Body of pancreas (tissue), 4 donors: ENCODE results near the gene IGSF1. TPM values are rescaled to one million over a fixed set of nuclear protein-coding genes. Genes with fewer than 3 reads are reported as not detected.

Source experiments
- ATAC-seq: fragments of 150-250 bp; one replicate; pipeline ENCODE4 v1.9.1; 2016
- DNase-seq, 4 donors: peaks; one replicate each; pipeline ENCODE4 v3.0.0-alpha.2; 2019
- H3K27ac ChIP-seq, 4 donors: fragments of 200-600 bp; sonication (generic); 1 replicate in 3 of 4; 2 replicates in 1 of 4; pipeline versions ENCODE4 v1.5.1 to v1.6.1; 2016 to 2019; ENCODE audit warnings: mild to moderate bottlenecking in 1 of 4, mixed read lengths in 1 of 4, moderate library complexity in 1 of 4
- H3K27me3 ChIP-seq, 2 donors: fragments of 200-600 bp; sonication (generic); one replicate each; pipeline ENCODE4 v1.6.0; 2016; ENCODE audit warnings: mild to moderate bottlenecking in 1 of 2
- H3K36me3 ChIP-seq, 2 donors: fragments of 200-600 bp; sonication (generic); replicated peaks in 1 of 2; 2 replicates each; pipeline ENCODE4 v1.5.1; 2016; ENCODE audit warnings: low read depth in 2 of 2; ENCODE audit not compliant: insufficient read depth in 1 of 2
- H3K4me1 ChIP-seq: fragments of 200-600 bp; sonication (generic); one replicate; pipeline ENCODE4 v1.6.0; 2016
- H3K4me3 ChIP-seq, 2 donors: fragments of 200-600 bp; sonication (generic); 1 replicate in 1 of 2; 2 replicates in 1 of 2; pipeline ENCODE4 v1.5.1; 2016 to 2019
- H3K9me3 ChIP-seq, 3 donors: fragments of 200-600 bp; sonication (generic); 1 replicate in 2 of 3; 2 replicates in 1 of 3; pipeline ENCODE4 v1.5.1; 2016
- CTCF ChIP-seq, 7 experiments: fragments of 450-650 bp in 4 of 7; fragments of 200-600 bp in 3 of 7; sonication (generic) in 3 of 7; IDR thresholded peaks; one replicate each; pipeline ENCODE4 v1.5.1; 2016 to 2019; ENCODE audit warnings: antibody characterized with exemption in 7 of 7
- POLR2A ChIP-seq, 3 donors: fragments of 450-650 bp; IDR thresholded peaks; one replicate each; pipeline ENCODE4 v1.6.1; 2016; ENCODE audit warnings: antibody characterized with exemption in 3 of 3, mild to moderate bottlenecking in 2 of 3
- WGBS, 2 donors: methylation state at CpG; one replicate each; pipeline ENCODE4 v1.1.5; 2017; 5-methylcytosine and 5-hydroxymethylcytosine counted together
- intact Hi-C: fragments of 100-400 bp; cut with DNase I; formaldehyde crosslinking; loops from one replicate; pipeline ENCODE4 v1.15.1; 2023
- total RNA-seq, 2 donors: library from RNA; depleted of rRNA; stranded (reverse); fragments of >200 nt; gene quantifications; one replicate each; pipeline ENCODE4 v1.1.0, GENCODE V29; 2016

IGSF1 gene
- total RNA-seq, 2 donors from 2014 or later = 0.33 to 1.3 TPM

DNA sequence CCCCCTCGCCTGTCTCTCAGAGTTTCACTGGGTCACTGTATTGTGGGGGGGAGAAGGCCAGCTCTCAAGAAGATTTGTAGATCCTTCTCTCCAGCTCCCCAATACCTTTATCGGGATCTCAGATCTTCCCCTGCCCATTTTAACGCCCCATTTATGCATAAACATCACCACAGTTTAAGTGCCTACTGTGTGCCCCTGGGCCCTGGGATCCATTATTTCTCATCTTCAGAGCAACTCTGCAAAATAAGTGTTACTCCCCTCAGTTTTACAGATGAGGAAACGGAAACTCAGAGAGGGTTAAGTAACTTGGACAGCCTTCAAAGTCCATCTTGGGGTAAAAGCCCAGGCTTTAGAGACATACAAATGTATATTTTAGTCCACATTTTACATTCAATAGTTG, 421 bp upstream of the IGSF1 start:
- intact Hi-C loops = no loop called here
- Histone ChIP-seq H3K4me3 (no peak overlapping the region), H3K27ac (no peak overlapping the region), H3K9me3 (no peaks in the 10 kb centered on the region), H3K27me3 (no peaks in the 10 kb centered on the region), H3K4me1 (peaks cover 4% of the 10 kb centered on the region), H3K36me3 (no peaks in the 10 kb centered on the region)
- ATAC-seq = no peak
- no peak for TF ChIP-seq CTCF (IDR thresholded peaks at IDR 0.05)
- no peak for TF ChIP-seq POLR2A (IDR thresholded peaks at IDR 0.05)
- 55 to 60% methylated on average over 3 of the region's 4 CpGs for WGBS, 2 donors
- no peak for DNase-seq

- H3K9me3 ChIP-seq = no peaks in the 10 kb centered on the region
- H3K27ac ChIP-seq = no peak overlapping the region
- TF ChIP-seq POLR2A (IDR thresholded peaks at IDR 0.05) (no peak), CTCF (IDR thresholded peaks at IDR 0.05) (no peak)
- DNase-seq (no peak), ATAC-seq (no peak)
- 38 to 39% methylated on average over 1 of the region's 1 CpG for WGBS, 2 donors
- no peaks in the 10 kb centered on the region for H3K27me3 ChIP-seq
- H3K36me3 ChIP-seq = no peaks in the 10 kb centered on the region
- peaks cover 4% of the 10 kb centered on the region for H3K4me1 ChIP-seq
- H3K4me3 ChIP-seq = no peak overlapping the region
- intact Hi-C loops = no loop called here
Measured at GRCh38 chrX:131288188-131288587, 918 bp downstream of the IGSF1 start.

- H3K4me1 ChIP-seq = peaks cover 4% of the 10 kb centered on the region
- H3K27me3 ChIP-seq = no peaks in the 10 kb centered on the region
- no peak for TF ChIP-seq POLR2A (IDR thresholded peaks at IDR 0.05)
- no peak for TF ChIP-seq CTCF (IDR thresholded peaks at IDR 0.05)
- WGBS, 2 donors = 81 to 89% methylated on average over 4 of the region's 4 CpGs
- intact Hi-C loops = no loop called here
- ATAC-seq = no peak
- no peak overlapping the region for H3K4me3 ChIP-seq
- H3K27ac ChIP-seq = no peak overlapping the region
- H3K36me3 ChIP-seq = no peaks in the 10 kb centered on the region
- DNase-seq = no peak
- H3K9me3 ChIP-seq = no peaks in the 10 kb centered on the region
Measured at GRCh38 chrX:131287560-131288179, 1.4 kb downstream of the IGSF1 start.

GRCh38 chrX:131279617-131280016, 9.5 kb downstream of the IGSF1 start:
- Histone ChIP-seq H3K27me3 (no peaks in the 10 kb centered on the region), H3K9me3 (no peaks in the 10 kb centered on the region), H3K27ac (no peak overlapping the region), H3K4me1 (no peaks in the 10 kb centered on the region), H3K36me3 (no peaks in the 10 kb centered on the region), H3K4me3 (no peak overlapping the region)
- intact Hi-C loops = no loop called here
- 0 to 74% methylated on average over 1 to 4 of the region's 4 CpGs for WGBS, 2 donors
- TF ChIP-seq POLR2A (IDR thresholded peaks at IDR 0.05) (no peak), CTCF (IDR thresholded peaks at IDR 0.05) (no peak)
- no peak for DNase-seq
- no peak for ATAC-seq

- DNase-seq (no peak), ATAC-seq (no peak)
- Histone ChIP-seq H3K4me3 (no peak overlapping the region), H3K27me3 (no peaks in the 10 kb centered on the region), H3K4me1 (no peaks in the 10 kb centered on the region), H3K36me3 (no peaks in the 10 kb centered on the region), H3K27ac (no peak overlapping the region), H3K9me3 (no peaks in the 10 kb centered on the region)
- 71 to 73% methylated on average over 6 to 10 of the region's 10 CpGs for WGBS, 2 donors
- TF ChIP-seq POLR2A (IDR thresholded peaks at IDR 0.05) = no peak
- no peak for TF ChIP-seq CTCF (IDR thresholded peaks at IDR 0.05)
- intact Hi-C loops = no loop called here
Measured at GRCh38 chrX:131279197-131279596, 9.9 kb downstream of the IGSF1 start.
